ENCODE measurements around the gene C6orf120. TPM values are rescaled to one million over a fixed set of nuclear protein-coding genes. Genes with fewer than 3 reads are reported as not detected.

C6orf120 gene
- total and polyA plus RNA-seq, 9 of the 15 experiments (the other 6 are each of a cell fraction or from before 2014, with no cell fraction given), result 7.7 to 44.9 (median 34.8) TPM

DNA sequence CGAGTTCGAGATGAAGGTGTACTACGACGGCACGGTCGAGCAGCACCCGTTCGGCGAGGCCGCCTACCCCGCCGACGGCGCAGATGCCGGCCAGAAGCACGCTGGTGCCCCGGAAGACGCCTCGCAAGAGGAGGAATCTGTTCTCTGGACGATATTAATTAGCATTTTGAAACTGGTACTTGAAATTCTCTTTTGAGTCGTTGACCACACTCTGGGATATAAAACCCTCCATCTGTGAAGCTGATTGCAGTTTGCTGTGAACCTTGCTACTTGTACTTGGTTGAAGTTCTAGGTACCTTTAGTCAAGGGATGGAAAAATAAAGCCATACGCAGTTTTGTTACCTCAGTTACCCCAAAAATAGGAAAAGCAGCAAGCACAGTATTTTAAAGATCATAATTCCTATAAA lies 917 bp downstream of the C6orf120 start (continued):
- TF ChIP-seq EP300 (IDR thresholded peaks at IDR 0.05; ENCODE audit: low read length), result no peak
- TF ChIP-seq ZNF263 (CRISPR knock-in tag; IDR thresholded peaks at IDR 0.05; ENCODE audit: borderline replicate concordance), result no peak
- TF ChIP-seq, protein P1, sequence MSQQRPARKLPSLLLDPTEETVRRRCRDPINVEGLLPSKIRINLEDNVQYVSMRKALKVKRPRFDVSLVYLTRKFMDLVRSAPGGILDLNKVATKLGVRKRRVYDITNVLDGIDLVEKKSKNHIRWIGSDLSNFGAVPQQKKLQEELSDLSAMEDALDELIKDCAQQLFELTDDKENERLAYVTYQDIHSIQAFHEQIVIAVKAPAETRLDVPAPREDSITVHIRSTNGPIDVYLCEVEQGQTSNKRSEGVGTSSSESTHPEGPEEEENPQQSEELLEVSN (IDR thresholded peaks at IDR 0.05; ENCODE audit: borderline replicate concordance in 1 of 2, extremely low read depth in 1 of 2, insufficient read depth in 1 of 2, insufficient read length in 1 of 2, low read depth in 1 of 2, low read length in 1 of 2, poor library complexity in 1 of 2, severe bottlenecking in 1 of 2), result peak in 1 of 2 experiments; percentile 2
- TF ChIP-seq, protein P2, sequence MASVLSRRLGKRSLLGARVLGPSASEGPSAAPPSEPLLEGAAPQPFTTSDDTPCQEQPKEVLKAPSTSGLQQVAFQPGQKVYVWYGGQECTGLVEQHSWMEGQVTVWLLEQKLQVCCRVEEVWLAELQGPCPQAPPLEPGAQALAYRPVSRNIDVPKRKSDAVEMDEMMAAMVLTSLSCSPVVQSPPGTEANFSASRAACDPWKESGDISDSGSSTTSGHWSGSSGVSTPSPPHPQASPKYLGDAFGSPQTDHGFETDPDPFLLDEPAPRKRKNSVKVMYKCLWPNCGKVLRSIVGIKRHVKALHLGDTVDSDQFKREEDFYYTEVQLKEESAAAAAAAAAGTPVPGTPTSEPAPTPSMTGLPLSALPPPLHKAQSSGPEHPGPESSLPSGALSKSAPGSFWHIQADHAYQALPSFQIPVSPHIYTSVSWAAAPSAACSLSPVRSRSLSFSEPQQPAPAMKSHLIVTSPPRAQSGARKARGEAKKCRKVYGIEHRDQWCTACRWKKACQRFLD (CRISPR knock-in tag; IDR thresholded peaks at IDR 0.05), result 0 out of 2 replicates have a peak, but pooled peaks have one; percentile 6
- TF ChIP-seq SIX5 (IDR thresholded peaks at IDR 0.05; ENCODE audit: borderline replicate concordance in 1 of 2, insufficient read depth in 1 of 2, low read depth in 1 of 2, low read length in 2 of 2), result no peak
- no peak for TF ChIP-seq SREBF2 (CRISPR knock-in tag; IDR thresholded peaks at IDR 0.05)
- TF ChIP-seq FOXP1 (CRISPR knock-in tag; IDR thresholded peaks at IDR 0.05), result no peak; the same call in none of the 2 replicates
- TF ChIP-seq, protein P3, sequence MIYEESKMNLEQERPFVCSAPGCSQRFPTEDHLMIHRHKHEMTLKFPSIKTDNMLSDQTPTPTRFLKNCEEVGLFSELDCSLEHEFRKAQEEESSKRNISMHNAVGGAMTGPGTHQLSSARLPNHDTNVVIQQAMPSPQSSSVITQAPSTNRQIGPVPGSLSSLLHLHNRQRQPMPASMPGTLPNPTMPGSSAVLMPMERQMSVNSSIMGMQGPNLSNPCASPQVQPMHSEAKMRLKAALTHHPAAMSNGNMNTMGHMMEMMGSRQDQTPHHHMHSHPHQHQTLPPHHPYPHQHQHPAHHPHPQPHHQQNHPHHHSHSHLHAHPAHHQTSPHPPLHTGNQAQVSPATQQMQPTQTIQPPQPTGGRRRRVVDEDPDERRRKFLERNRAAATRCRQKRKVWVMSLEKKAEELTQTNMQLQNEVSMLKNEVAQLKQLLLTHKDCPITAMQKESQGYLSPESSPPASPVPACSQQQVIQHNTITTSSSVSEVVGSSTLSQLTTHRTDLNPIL (CRISPR knock-in tag; IDR thresholded peaks at IDR 0.05), result no peak
- peak in 1 of 2 experiments; percentile 65; a peak in 1 of 4 replicates for TF ChIP-seq TEAD1 (CRISPR knock-in tag; IDR thresholded peaks at IDR 0.05)
- TF ChIP-seq CXXC5 (CRISPR knock-in tag; IDR thresholded peaks at IDR 0.05), result no peak; the same call in 1 of the 2 replicates
- no peak for TF ChIP-seq OTX1 (CRISPR knock-in tag; IDR thresholded peaks at IDR 0.05)
- no peak for TF ChIP-seq ZNF384 (IDR thresholded peaks at IDR 0.05; ENCODE audit: low read depth, low read length)
- TF ChIP-seq CBX2 (IDR thresholded peaks at IDR 0.05; ENCODE audit: insufficient read depth, low read length, poor library complexity, severe bottlenecking), result no peak
- TF ChIP-seq SIRT6 (IDR thresholded peaks at IDR 0.05; ENCODE audit: low read depth, low read length), result no peak
- 0 out of 4 replicates have a peak, but pooled peaks of 1 of the 2 experiments have one; percentile 11 for TF ChIP-seq NONO (IDR thresholded peaks at IDR 0.05; ENCODE audit: low read depth in 2 of 2, low read length in 1 of 2)
- TF ChIP-seq, protein P4, sequence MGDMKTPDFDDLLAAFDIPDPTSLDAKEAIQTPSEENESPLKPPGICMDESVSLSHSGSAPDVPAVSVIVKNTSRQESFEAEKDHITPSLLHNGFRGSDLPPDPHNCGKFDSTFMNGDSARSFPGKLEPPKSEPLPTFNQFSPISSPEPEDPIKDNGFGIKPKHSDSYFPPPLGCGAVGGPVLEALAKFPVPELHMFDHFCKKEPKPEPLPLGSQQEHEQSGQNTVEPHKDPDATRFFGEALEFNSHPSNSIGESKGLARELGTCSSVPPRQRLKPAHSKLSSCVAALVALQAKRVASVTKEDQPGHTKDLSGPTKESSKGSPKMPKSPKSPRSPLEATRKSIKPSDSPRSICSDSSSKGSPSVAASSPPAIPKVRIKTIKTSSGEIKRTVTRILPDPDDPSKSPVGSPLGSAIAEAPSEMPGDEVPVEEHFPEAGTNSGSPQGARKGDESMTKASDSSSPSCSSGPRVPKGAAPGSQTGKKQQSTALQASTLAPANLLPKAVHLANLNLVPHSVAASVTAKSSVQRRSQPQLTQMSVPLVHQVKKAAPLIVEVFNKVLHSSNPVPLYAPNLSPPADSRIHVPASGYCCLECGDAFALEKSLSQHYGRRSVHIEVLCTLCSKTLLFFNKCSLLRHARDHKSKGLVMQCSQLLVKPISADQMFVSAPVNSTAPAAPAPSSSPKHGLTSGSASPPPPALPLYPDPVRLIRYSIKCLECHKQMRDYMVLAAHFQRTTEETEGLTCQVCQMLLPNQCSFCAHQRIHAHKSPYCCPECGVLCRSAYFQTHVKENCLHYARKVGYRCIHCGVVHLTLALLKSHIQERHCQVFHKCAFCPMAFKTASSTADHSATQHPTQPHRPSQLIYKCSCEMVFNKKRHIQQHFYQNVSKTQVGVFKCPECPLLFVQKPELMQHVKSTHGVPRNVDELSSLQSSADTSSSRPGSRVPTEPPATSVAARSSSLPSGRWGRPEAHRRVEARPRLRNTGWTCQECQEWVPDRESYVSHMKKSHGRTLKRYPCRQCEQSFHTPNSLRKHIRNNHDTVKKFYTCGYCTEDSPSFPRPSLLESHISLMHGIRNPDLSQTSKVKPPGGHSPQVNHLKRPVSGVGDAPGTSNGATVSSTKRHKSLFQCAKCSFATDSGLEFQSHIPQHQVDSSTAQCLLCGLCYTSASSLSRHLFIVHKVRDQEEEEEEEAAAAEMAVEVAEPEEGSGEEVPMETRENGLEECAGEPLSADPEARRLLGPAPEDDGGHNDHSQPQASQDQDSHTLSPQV (IDR thresholded peaks at IDR 0.05), result 0 out of 2 replicates have a peak, but pooled peaks have one; percentile 35
- TF ChIP-seq, protein P5, sequence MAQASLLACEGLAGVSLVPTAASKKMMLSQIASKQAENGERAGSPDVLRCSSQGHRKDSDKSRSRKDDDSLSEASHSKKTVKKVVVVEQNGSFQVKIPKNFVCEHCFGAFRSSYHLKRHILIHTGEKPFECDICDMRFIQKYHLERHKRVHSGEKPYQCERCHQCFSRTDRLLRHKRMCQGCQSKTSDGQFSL (CRISPR knock-in tag; IDR thresholded peaks at IDR 0.05), result 0 out of 2 replicates have a peak, but pooled peaks have one; percentile 10
- TF ChIP-seq, protein P5 (tag; IDR thresholded peaks at IDR 0.05), result no peak

Data from K562 (cell line).